Gastroesophageal sphincter (tissue), 3 donors: Measurements from ENCODE around the gene DMKN.

Experiments
- CTCF ChIP-seq, 4 experiments: fragments of 200-600 bp in 2 of 4; fragments of 450-650 bp in 2 of 4; sonication (generic) in 1 of 4; IDR thresholded peaks; one replicate each; pipeline ENCODE4 v1.5.1; 2017 to 2019; ENCODE audit warnings: antibody characterized with exemption in 4 of 4, mild to moderate bottlenecking in 2 of 4, moderate library complexity in 2 of 4
- EP300 ChIP-seq: sonication (generic); formaldehyde crosslinking; IDR thresholded peaks from one replicate; pipeline ENCODE4 v1.6.1; 2017; ENCODE audit warnings: antibody characterized with exemption, mild to moderate bottlenecking
- POLR2A ChIP-seq, 2 donors: fragments of 450-650 bp; IDR thresholded peaks; one replicate each; pipeline ENCODE4 v1.6.1; 2017; ENCODE audit warnings: antibody characterized with exemption in 2 of 2, mild to moderate bottlenecking in 2 of 2, moderate library complexity in 1 of 2
- POLR2AphosphoS5 ChIP-seq: sonication (generic); formaldehyde crosslinking; IDR thresholded peaks from one replicate; pipeline ENCODE4 v1.6.1; 2017; ENCODE audit warnings: antibody characterized with exemption

- TF ChIP-seq CTCF (IDR thresholded peaks at IDR 0.05), result peak in 2 of 4 experiments; percentile 1 to 23
- peak; percentile 65 for TF ChIP-seq POLR2AphosphoS5
- no peak for TF ChIP-seq EP300
- peak; percentile 60 to 62 for TF ChIP-seq POLR2A (IDR thresholded peaks at IDR 0.05)
Observed at GRCh38 chr19:35545001-35545854, 31.8 kb upstream of the DMKN start, which contains the start of gene TMEM147.
